GM21381 (cell line): ENCODE results near the gene SLC7A6OS.
A peak's percentile ranks its signal among the peaks of the same experiment; 100 is the strongest.

ENCODE experiments used
- ATAC-seq: cut with Tn5 transposase; IDR thresholded peaks from one replicate; pipeline ENCODE4 v1.9.1; 2021; ENCODE audit warnings: mild to moderate bottlenecking, moderate library complexity; ENCODE audit not compliant: unreplicated experiment

Gene SLC7A6OS

GRCh38 chr16:68345351-68345810, 34.6 kb upstream of the SLC7A6OS start:
- no peak for ATAC-seq

- ATAC-seq = no peak
Observed at GRCh38 chr16:68344252-68344651, 33.5 kb upstream of the SLC7A6OS start.

DNA sequence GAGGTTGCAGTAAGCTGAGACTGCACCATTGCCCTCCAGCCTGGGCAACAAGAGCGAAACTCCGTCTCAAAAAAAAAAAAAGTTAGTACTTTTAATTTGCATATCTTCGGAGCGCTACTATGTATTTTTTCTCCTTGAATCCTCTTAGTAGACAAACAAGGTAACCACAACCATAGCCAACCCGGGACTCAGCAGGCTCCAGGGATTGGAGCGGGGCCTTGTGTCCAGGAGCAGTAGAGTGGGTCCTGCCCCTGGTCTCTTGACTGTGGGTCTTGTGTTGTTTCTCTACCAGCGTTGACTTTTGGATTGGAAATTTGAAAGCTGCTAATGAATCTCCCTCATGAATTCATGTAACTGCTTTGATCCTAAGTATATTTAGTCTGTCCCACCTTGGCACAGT, 32.4 kb upstream of the SLC7A6OS start:
- ATAC-seq = no peak

GRCh38 chr16:68342620-68343019, 31.9 kb upstream of the SLC7A6OS start:
- no peak for ATAC-seq

DNA sequence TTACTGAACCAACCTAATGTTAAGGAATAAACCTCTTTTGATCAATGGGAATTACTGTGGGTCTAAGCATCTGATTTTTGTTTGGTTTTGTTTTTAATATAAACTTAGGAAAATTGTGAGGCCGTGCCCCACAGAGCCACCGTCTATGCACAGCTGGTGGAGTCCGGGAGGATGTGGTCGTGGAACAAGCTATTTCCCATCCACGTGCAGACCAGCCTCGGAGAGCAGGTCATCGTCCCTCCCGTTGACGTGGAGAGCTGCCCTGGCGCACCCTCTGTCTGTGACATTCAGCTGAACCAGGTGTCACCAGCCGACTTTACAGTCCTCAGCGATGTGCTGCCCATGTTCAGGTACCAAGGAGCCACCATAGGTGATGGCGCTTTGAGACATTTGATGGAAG, 28.5 kb upstream of the SLC7A6OS start:
- no peak for ATAC-seq

DNA sequence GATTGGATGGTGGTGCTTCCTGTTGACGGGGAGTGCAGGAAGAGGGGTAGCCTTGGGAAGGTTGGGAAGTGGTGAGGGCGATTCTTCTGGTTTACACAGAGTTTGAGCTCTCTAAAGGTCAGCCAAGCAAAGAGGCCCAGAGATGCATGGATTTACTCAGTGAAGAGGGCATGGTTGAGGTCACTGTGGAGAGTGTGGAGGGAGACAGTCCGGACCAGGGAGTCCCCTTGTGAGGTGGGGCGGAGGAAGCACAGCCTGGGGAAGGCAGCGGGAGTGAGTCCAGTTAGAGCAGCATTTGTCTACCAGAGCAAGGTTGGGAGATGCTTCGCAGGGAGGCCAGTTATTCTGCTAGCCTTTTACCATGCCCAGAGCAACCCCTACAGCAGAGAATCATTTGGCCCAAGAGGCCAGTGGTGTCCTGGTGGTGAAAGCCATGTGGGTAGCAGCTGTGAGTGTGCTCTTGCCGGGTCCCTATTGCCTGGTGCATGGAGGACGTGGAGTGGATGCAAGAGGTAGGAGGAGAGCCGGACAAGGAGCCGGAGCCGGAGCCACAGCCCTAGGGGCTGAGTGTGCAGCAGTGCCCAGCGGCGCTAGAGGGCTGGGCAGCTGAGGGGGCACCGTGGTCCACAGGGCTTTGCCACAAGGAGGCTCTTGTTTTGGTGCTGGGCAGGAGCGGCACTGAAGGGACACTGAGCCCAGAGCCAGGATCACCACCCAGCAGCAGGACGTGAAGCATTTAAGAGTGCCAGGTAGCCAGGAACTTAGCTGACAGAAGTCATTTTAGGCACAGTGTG, 27.8 kb upstream of the SLC7A6OS start:
- no peak for ATAC-seq

DNA sequence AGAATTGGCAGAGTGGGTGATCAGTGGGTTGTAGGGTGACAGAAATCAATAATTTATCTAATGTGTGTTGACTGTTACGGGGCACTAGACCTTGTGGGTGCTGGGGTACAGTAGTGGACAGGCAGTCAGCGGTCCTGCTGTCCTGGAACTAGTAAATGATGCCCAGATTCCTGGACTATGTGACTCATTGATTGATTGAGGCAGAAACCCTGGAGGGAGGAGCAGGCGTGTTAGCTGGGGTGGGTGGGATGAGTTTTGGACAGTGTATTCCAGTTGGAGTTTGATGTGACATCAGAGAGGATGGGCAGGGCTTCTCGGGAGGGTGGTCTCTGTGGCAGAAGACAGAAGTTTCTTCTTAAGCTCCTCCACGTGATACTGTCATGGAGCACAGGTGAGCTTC, 24.4 kb upstream of the SLC7A6OS start:
- no peak for ATAC-seq

- ATAC-seq = no peak
Observed at GRCh38 chr16:68332411-68333121, 21.8 kb upstream of the SLC7A6OS start.

GRCh38 chr16:68331879-68332410, 21.2 kb upstream of the SLC7A6OS start:
- ATAC-seq = no peak

DNA sequence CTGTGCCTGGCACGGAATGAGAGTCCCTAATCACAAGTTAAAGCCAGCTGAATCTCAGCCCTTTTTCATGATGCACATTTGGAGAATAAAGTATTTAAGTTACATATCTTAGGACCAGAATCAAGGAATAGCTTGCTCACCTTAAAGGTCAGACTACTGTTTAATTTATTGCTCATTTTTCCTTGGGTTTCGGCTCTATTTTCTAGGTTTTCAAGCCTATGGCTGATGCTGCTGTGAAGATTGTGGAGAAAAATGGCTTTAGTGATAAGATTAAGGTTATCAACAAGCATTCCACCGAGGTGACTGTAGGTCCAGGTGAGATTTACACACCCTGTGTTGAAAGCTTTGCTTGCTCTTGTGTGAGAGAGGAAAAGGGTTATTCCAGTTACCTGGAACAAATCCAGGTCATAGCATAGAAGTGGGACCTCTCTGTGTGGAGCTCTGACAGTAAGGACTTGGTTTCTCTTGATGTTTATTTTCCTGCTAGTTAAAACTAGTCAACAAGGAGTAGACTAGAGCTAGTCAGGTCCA, 18.2 kb upstream of the SLC7A6OS start:
- no peak for ATAC-seq

- ATAC-seq = peak; percentile 78
Observed at GRCh38 chr16:68328151-68328859, 17.6 kb upstream of the SLC7A6OS start.

DNA sequence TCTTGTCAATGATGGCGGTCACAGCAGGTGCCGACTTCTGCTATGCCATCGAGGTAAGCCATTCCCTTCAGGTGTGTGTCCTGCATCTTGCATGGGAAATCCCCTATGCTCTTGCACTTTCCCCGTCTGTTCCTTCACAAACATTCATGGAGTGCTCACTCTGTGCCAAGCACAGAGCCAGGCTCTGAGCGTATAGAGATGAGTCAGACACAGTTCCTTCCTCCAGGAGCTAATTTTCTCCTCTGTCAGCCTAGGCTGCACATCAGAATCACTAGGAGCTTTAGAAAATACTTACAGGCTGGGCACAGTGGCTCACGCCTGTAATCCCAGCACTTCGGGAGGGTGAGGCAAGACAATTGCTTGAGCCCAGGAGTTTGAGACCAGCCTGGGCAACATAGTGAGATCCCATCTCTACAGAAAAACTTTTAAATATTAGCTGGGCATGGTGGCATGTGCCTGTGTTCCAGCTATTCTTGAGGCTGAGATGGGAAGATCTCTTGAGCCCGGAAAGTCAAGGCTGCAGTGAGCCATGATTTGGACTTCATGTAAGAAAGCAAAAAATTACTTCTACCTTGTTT, 14.1 kb upstream of the SLC7A6OS start:
- no peak for ATAC-seq

DNA sequence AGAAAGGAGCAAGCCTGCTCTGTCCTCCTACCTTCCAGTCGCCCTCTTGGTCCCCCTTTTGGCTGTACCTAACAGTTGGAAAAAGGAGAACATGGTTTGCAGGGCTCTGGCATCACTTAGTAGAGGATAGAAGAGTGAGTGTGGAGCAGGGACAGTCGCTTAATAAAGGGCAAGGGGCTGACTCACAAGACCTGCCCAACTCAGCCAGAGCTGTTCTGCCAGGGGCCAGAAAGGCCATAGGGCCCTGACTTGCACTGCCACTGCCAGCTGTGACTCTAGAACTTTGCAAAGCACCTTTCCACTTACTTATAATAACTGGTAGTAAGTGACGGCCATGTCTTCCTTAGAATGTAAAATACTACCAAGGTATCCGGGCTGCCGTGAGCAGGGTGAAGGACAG, 13.6 kb upstream of the SLC7A6OS start:
- ATAC-seq = no peak

GRCh38 chr16:68319185-68319908, 8.6 kb upstream of the SLC7A6OS start:
- ATAC-seq = no peak

DNA sequence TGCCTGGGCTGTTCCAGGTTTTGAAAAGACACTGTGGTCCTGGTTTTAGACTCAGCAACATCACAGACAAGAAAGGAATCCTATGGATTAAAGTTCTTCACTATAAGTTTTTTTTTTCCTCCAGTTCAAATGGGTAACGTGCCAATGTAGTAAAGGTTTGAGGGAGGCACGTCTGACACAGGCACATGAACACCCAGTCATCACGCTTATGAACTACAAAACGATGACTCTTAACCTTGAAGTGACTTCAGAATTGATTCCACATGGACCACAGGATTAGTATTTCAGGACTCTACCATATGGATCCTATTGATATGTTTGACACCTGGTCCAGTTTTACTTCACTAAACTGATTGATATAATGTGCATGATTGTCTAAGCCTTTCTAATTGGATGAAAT, 2.4 kb upstream of the SLC7A6OS start:
- no peak for ATAC-seq

- peak; percentile 30 for ATAC-seq
Observed at GRCh38 chr16:68310437-68310773, 341 bp downstream of the SLC7A6OS start.

GRCh38 chr16:68309799-68310198, 947 bp downstream of the SLC7A6OS start:
- ATAC-seq = no peak

DNA sequence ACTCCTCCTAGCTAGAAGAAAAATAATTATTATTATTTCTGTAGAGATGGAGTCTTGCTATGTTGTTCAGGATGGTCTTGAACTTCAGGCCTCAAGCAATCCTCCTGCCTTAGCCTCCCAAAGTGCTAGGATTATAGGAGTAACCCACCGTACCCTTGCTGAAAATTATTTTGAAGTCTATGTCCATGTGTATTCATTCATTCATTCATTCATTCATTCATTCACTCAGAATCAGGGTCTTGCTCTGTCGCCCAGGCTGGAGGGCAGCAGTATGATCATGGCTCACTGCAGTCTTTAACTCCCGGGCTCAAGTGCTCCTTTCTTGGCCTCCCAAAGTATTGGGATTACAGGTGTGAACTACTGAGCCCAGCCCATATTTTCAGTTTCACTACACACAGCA, 4.1 kb downstream of the SLC7A6OS start:
- no peak for ATAC-seq

DNA sequence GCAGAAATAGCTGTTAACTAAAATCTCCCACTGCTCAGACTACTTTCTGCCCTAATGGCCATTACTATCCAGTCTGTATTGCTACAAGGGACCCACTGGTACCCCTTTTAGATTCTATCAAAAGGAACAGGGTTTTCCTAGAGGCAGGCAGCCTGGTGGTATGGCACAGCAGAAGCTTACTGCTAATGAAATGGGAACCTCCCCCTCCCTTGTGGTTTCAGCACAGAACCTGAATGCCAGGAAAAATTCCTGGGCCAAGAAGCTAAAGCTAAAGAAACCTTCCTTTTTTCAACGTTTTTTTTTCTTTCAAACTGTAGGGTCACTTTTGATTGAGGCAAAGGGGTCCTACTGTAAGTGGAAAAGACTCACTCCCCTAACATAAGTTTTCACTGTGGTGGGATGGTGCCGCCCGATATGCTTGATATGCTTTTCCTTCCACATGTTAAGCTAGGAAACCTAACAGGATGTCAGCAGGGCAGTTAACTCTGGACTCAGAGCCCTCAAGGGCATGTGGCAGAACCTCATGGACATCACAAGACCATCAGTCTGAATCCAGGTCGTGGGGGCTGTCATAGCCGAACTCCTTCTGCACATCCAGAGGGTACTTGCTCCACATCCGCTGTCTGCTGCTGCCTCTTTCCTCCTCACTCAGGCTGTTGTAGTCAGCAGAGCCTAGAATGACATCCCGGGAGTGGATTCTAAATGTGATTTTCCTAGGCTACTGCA, 9.8 kb downstream of the SLC7A6OS start:
- ATAC-seq = no peak
